GM12878 (cell line): ENCODE data around the gene KRT80.

Source experiments
- CEBPB ChIP-seq, 2 experiments: fragments of 150-350 bp in 1 of 2; IDR thresholded peaks; 2 replicates each; pipeline ENCODE4 v1.6.1; 2012 to 2014; ENCODE audit warnings: low read depth in 2 of 2, low read length in 2 of 2, borderline replicate concordance in 1 of 2, inconsistent platforms in 1 of 2
- HDAC2 ChIP-seq: fragments of 200-600 bp; sonication (generic); IDR thresholded peaks from 2 replicates; pipeline ENCODE4 v1.6.1; 2017
- NRF1 ChIP-seq: conservative IDR thresholded peaks from 2 replicates; pipeline ENCODE4 v1.6.1; 2011; ENCODE audit warnings: mild to moderate bottlenecking, low read depth, low read length, improper control_type of control experiment
- SIX5 ChIP-seq: IDR thresholded peaks from 2 replicates; pipeline ENCODE4 v1.6.1; 2011; ENCODE audit warnings: mild to moderate bottlenecking, low read depth, low read length, moderate library complexity; ENCODE audit not compliant: severe bottlenecking

- TF ChIP-seq NRF1 (no peak), SIX5 (no peak), CEBPB (IDR thresholded peaks at IDR 0.05; ENCODE audit: borderline replicate concordance in 1 of 2, low read depth in 2 of 2, low read length in 2 of 2) (no peak), HDAC2 (no peak)
These were observed 8.8 kb downstream of the KRT80 start for GRCh38 chr12:52182898-52183543.
